ENCODE results near the gene KIAA1328.

- no peak for TF ChIP-seq POLR2A (IDR thresholded peaks at IDR 0.05)
- no peak for TF ChIP-seq CTCF (IDR thresholded peaks at IDR 0.05)
Measured at GRCh38 chr18:36826556-36826955, 2.4 kb upstream of the KIAA1328 start.

Data from vagina (tissue), 2 donors.